Stimulated activated CD4-positive, alpha-beta T cell treated with anti-CD3 and anti-CD28 coated beads, TNF-alpha, amount 100 ng/mL, for 24 hours (primary cell): ENCODE data around the gene TP53BP1.
A peak's percentile ranks its signal among the peaks of the same experiment; 100 is the strongest.

ENCODE experiments used
- DNase-seq, 3 experiments: peaks; one replicate each; pipeline ENCODE4 v3.0.0-alpha.2; 2020; ENCODE audit warnings: low read depth in 3 of 3

Gene TP53BP1

GRCh38 chr15:43487271-43487895 lies 5.6 kb downstream of the TP53BP1 start:
- DNase-seq = no peak

- no peak for DNase-seq
Measured at GRCh38 chr15:43484455-43484854, 8.5 kb downstream of the TP53BP1 start.

- DNase-seq = no peak
Measured at GRCh38 chr15:43483297-43484128, 9.4 kb downstream of the TP53BP1 start.

GRCh38 chr15:43473885-43474284 lies 19.1 kb downstream of the TP53BP1 start:
- no peak for DNase-seq

- DNase-seq = no peak
Measured at GRCh38 chr15:43471975-43472374, 21.0 kb downstream of the TP53BP1 start.

GRCh38 chr15:43469867-43470266 lies 23.1 kb downstream of the TP53BP1 start:
- DNase-seq = no peak

- no peak for DNase-seq
Measured at GRCh38 chr15:43465100-43465499, 27.9 kb downstream of the TP53BP1 start.

- DNase-seq = no peak
Measured at GRCh38 chr15:43463998-43464397, 29.0 kb downstream of the TP53BP1 start.

- DNase-seq = no peak
Measured at GRCh38 chr15:43463507-43463906, 29.4 kb downstream of the TP53BP1 start.

GRCh38 chr15:43449981-43450380 lies 43.0 kb downstream of the TP53BP1 start:
- DNase-seq = no peak

GRCh38 chr15:43446344-43446743 lies 46.6 kb downstream of the TP53BP1 start:
- DNase-seq = no peak

GRCh38 chr15:43441316-43441715 lies 51.6 kb downstream of the TP53BP1 start:
- DNase-seq = no peak

GRCh38 chr15:43440721-43441281 lies 52.2 kb downstream of the TP53BP1 start:
- peak; percentile 8 to 22 (median 9) for DNase-seq

- DNase-seq = no peak
Measured at GRCh38 chr15:43439268-43439667, 53.7 kb downstream of the TP53BP1 start.

- DNase-seq = no peak
Measured at GRCh38 chr15:43436395-43436794, 56.6 kb downstream of the TP53BP1 start.

- DNase-seq = no peak
Measured at GRCh38 chr15:43434446-43434845, 58.5 kb downstream of the TP53BP1 start.

- DNase-seq = no peak
Measured at GRCh38 chr15:43433661-43434303, 59.2 kb downstream of the TP53BP1 start.

- no peak for DNase-seq
Measured at GRCh38 chr15:43433165-43433564, 59.8 kb downstream of the TP53BP1 start.

- DNase-seq = no peak
Measured at GRCh38 chr15:43429687-43430086, 63.3 kb downstream of the TP53BP1 start.

GRCh38 chr15:43423793-43424192 lies 69.2 kb downstream of the TP53BP1 start:
- DNase-seq = no peak

- no peak for DNase-seq
Measured at GRCh38 chr15:43420876-43421275, 72.1 kb downstream of the TP53BP1 start.

GRCh38 chr15:43420435-43420834 lies 72.5 kb downstream of the TP53BP1 start:
- no peak for DNase-seq
